ENCODE data around the gene KDM8. TPM values are rescaled to one million over a fixed set of nuclear protein-coding genes. Genes with fewer than 3 reads are reported as not detected.

Gene KDM8
- total RNA-seq, 1 experiment from 2014 or later, result 15.5 TPM

DNA sequence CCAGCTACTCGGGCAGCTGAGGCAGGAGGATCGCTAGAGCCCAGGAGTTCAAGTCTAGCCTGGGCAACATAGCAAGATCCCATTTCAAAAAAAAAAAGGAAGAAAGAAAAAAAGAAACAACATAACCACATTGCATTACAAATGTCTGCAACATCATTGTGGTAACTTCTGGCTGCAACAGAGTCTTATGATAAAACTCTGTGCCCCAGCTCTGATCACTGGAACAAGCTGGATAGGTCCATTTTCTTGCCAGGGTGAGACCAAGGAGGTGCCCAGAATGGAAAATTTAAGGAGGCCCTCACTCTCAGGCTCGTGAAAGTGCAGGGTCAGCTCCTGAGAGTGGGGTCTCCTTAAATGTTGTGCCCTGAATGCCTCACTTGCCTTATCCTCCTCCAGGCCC is 37.8 kb upstream of the KDM8 start:
- H3K23ac ChIP-seq (ENCODE audit: insufficient read length, low read depth, low read length), result no peak overlapping the region
- no peak overlapping the region for H4K91ac ChIP-seq (ENCODE audit: insufficient read length, low read depth, low read length)
- no peak overlapping the region for H3K4me2 ChIP-seq (ENCODE audit: insufficient read depth, insufficient read length, low read length)
- no CpG with 5 or more reads among the region's 3 CpGs for WGBS (ENCODE audit: extremely low coverage, insufficient read length, low lambda C conversion rate)
- no peak overlapping the region for H2BK20ac ChIP-seq (ENCODE audit: low read depth, low read length, poor library complexity, severe bottlenecking)
- no peak overlapping the region for H4K8ac ChIP-seq (replicated peaks; ENCODE audit: insufficient read length, low read depth, low read length)
- H4K5ac ChIP-seq (ENCODE audit: insufficient read length, low read depth, low read length), result no peak overlapping the region
- H4K20me1 ChIP-seq (ENCODE audit: control insufficient read depth, insufficient read depth, insufficient read length), result no peaks in the 10 kb centered on the region
- Mint-ChIP-seq H3K27ac (no peak overlapping the region), H3K4me3 (no peak overlapping the region), H3K27me3 (ENCODE audit: low read depth) (no peaks in the 10 kb centered on the region; the same call in 1 of the 2 replicates), H3K36me3 (ENCODE audit: insufficient read depth in 1 of 3, low read depth in 3 of 3) (no peaks in the 10 kb centered on the region), H3K4me1 (no peaks in the 10 kb centered on the region), H3K9me3 (peaks cover 9 to 13% of the 10 kb centered on the region in 2 experiments; a peak in 4 of 5 replicates)
- H2AFZ ChIP-seq (ENCODE audit: low read length), result no peak overlapping the region
- no peak overlapping the region for H3K18ac ChIP-seq (ENCODE audit: insufficient read length, low read depth, low read length)
- TF ChIP-seq, protein P1, sequence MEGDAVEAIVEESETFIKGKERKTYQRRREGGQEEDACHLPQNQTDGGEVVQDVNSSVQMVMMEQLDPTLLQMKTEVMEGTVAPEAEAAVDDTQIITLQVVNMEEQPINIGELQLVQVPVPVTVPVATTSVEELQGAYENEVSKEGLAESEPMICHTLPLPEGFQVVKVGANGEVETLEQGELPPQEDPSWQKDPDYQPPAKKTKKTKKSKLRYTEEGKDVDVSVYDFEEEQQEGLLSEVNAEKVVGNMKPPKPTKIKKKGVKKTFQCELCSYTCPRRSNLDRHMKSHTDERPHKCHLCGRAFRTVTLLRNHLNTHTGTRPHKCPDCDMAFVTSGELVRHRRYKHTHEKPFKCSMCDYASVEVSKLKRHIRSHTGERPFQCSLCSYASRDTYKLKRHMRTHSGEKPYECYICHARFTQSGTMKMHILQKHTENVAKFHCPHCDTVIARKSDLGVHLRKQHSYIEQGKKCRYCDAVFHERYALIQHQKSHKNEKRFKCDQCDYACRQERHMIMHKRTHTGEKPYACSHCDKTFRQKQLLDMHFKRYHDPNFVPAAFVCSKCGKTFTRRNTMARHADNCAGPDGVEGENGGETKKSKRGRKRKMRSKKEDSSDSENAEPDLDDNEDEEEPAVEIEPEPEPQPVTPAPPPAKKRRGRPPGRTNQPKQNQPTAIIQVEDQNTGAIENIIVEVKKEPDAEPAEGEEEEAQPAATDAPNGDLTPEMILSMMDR (conservative IDR thresholded peaks at IDR 0.05), result no peak
- H3K27ac ChIP-seq (ENCODE audit: insufficient read length, low read depth, low read length), result no peak overlapping the region
- no peaks in the 10 kb centered on the region for H3K4me1 ChIP-seq (ENCODE audit: insufficient read depth, low read length)
- no peak overlapping the region for H2BK12ac ChIP-seq (ENCODE audit: insufficient read length, low read depth, low read length)
- no peaks in the 10 kb centered on the region for H3K79me2 ChIP-seq (ENCODE audit: insufficient read depth, low read length)
- no peak overlapping the region for H2AK5ac ChIP-seq (ENCODE audit: insufficient read length, low read length)
- no peaks in the 10 kb centered on the region for H3K23me2 ChIP-seq (ENCODE audit: insufficient read length, low read depth, low read length, poor library complexity, severe bottlenecking)
- H3K9ac ChIP-seq (ENCODE audit: extremely low read depth, insufficient read length, low read length), result no peak overlapping the region
- H2BK120ac ChIP-seq (ENCODE audit: low read depth, low read length, poor library complexity, severe bottlenecking), result no peak overlapping the region
- no peak for DNase-seq
- H3K79me1 ChIP-seq (ENCODE audit: insufficient read depth, low read depth, low read length, poor library complexity, severe bottlenecking), result no peaks in the 10 kb centered on the region
- H3K27me3 ChIP-seq (ENCODE audit: insufficient read depth, low read length), result no peaks in the 10 kb centered on the region
- no peak overlapping the region for H3T11ph ChIP-seq (ENCODE audit: low read length)
- H3K56ac ChIP-seq (ENCODE audit: insufficient read length, low read depth, low read length), result no peak overlapping the region
- no peak overlapping the region for H2BK5ac ChIP-seq (ENCODE audit: insufficient read length, low read length)
- no peak overlapping the region for H2BK15ac ChIP-seq (ENCODE audit: low read depth, low read length)
- no peak overlapping the region for H3K4ac ChIP-seq (ENCODE audit: low read depth, low read length)
- H3K9me3 ChIP-seq (ENCODE audit: control insufficient read depth, low read depth, low read length), result no peaks in the 10 kb centered on the region
- no peak overlapping the region for H3K14ac ChIP-seq (ENCODE audit: insufficient read depth, low read length)
